K562 (cell line): ENCODE measurements around the gene ABCA13. TPM values are rescaled to one million over a fixed set of nuclear protein-coding genes. Genes with fewer than 3 reads are reported as not detected.

Experiments used
- ATAC-seq: fragments of 200-7000 bp; cut with Tn5 transposase; 3 replicates; pipeline ENCODE4 v1.9.1; 2020; ENCODE audit warnings: moderate library complexity
- BruUV-seq: library from RNA; stranded (reverse); fragments of 400-500 nt; replicated peaks from 2 replicates; lab custom pipeline; 2021; lab: Mats Ljungman, UMichigan
- CTCF ChIA-PET: fragments of 300-600 bp; formaldehyde crosslinking; extraction: SDS; loops from one replicate; lab custom pipeline; 2021; ENCODE audit warnings: low intra/inter-chr PET ratio; lab: Yijun Ruan, JAX
- POLR2A ChIA-PET: fragments of 300-600, 350-650 bp; sonication (Branson Sonifier 250); formaldehyde crosslinking; extraction: SDS; loops from one replicate; lab custom pipeline; 2021; ENCODE audit warnings: antibody characterized with exemption, inconsistent platforms; lab: Yijun Ruan, JAX
- DNase-seq, 4 experiments: peaks; one replicate each; pipeline versions ENCODE4 v3.0.0 to v3.0.0-alpha.2; 2011 to 2018; ENCODE audit warnings: low spot score in 3 of 4, mixed read lengths in 3 of 4; ENCODE audit errors: extremely low read depth in 1 of 4
- FAIRE-seq: peaks from 2 replicates; lab custom pipeline; 2011; peaks lifted over from hg19 to GRCh38; lab: Jason Lieb, UNC
- H2AFZ ChIP-seq: 2 replicates; pipeline ENCODE4 v1.6.0; 2011; ENCODE audit warnings: low read depth, low read length, control low read depth, inconsistent platforms
- H3K27ac ChIP-seq: fragments of 200-600 bp; 3 replicates; pipeline ENCODE4 v1.8.0; 2011; ENCODE audit warnings: low read depth, mild to moderate bottlenecking, control low read depth, inconsistent platforms, low read length, moderate library complexity, mixed read lengths; ENCODE audit errors: extremely low read depth
- H3K27me3 ChIP-seq, 2 experiments: fragments of 300-600 bp in 1 of 2; 2 replicates in 1 of 2; 3 replicates in 1 of 2; pipeline versions ENCODE4 v1.6.0 to v1.8.0; 2011; ENCODE audit warnings: inconsistent platforms in 2 of 2, low read length in 2 of 2, mild to moderate bottlenecking in 1 of 2, mixed read lengths in 1 of 2, moderate library complexity in 1 of 2; ENCODE audit not compliant: control insufficient read depth in 2 of 2, insufficient read depth in 2 of 2
- H3K36me3 ChIP-seq: fragments of 300-600 bp; 3 replicates; pipeline ENCODE4 v1.8.0; 2011; ENCODE audit warnings: mild to moderate bottlenecking, low read length, inconsistent platforms; ENCODE audit not compliant: control insufficient read depth, insufficient read depth
- H3K4me1 ChIP-seq, 2 experiments: fragments of 200-600 bp in 1 of 2; replicated peaks in 1 of 2; 2 replicates in 1 of 2; 3 replicates in 1 of 2; pipeline versions ENCODE4 v1.5.1 to v1.8.0; 2011; ENCODE audit warnings: inconsistent platforms in 2 of 2, low read length in 2 of 2, mild to moderate bottlenecking in 1 of 2, mixed read lengths in 1 of 2, moderate library complexity in 1 of 2; ENCODE audit not compliant: control insufficient read depth in 2 of 2, insufficient read depth in 2 of 2
- H3K4me2 ChIP-seq: 2 replicates; pipeline ENCODE4 v1.6.1; 2011; ENCODE audit warnings: low read length, control low read depth, inconsistent platforms, mixed read lengths; ENCODE audit not compliant: insufficient read depth
- H3K4me3 ChIP-seq: fragments of 200-600 bp; sonication (generic), shearing (Covaris generic); 2 replicates; pipeline ENCODE4 v1.5.1; 2016; ENCODE audit warnings: control low read depth, inconsistent platforms
- H3K79me2 ChIP-seq: fragments of 200-600 bp; 3 replicates; pipeline ENCODE4 v1.8.0; 2011; ENCODE audit warnings: low read length, inconsistent platforms; ENCODE audit not compliant: control insufficient read depth, insufficient read depth
- H3K9ac ChIP-seq, 2 experiments: 2 replicates each; pipeline versions ENCODE4 v1.6.0 to v1.6.1; 2011; ENCODE audit warnings: low read depth in 2 of 2, low read length in 2 of 2, control low read depth in 1 of 2, inconsistent platforms in 1 of 2, mild to moderate bottlenecking in 1 of 2, mixed read lengths in 1 of 2; ENCODE audit not compliant: insufficient read depth in 1 of 2
- H3K9me1 ChIP-seq: one replicate; pipeline ENCODE4 v1.6.0; 2011; ENCODE audit warnings: inconsistent platforms, mild to moderate bottlenecking, low read length, moderate library complexity; ENCODE audit not compliant: control insufficient read depth, insufficient read depth
- H3K9me3 ChIP-seq: replicated peaks from 2 replicates; pipeline ENCODE4 v1.5.1; 2011; ENCODE audit warnings: low read depth, low read length, inconsistent platforms; ENCODE audit not compliant: control insufficient read depth, insufficient read depth
- H4K20me1 ChIP-seq: replicated peaks from 2 replicates; pipeline ENCODE4 v1.6.1; 2011; ENCODE audit warnings: low read length, inconsistent platforms, mixed read lengths; ENCODE audit not compliant: control insufficient read depth, insufficient read depth
- CBFB ChIP-seq: sonication (generic); formaldehyde crosslinking; IDR thresholded peaks from 2 replicates; pipeline ENCODE4 v1.4.0; 2020; ENCODE audit warnings: mild to moderate bottlenecking, missing genetic modification reagents
- CC2D1A ChIP-seq: fragments of 450-650 bp; IDR thresholded peaks from 2 replicates; pipeline ENCODE4 v1.6.1; 2017; ENCODE audit warnings: mild to moderate bottlenecking
- JUND ChIP-seq, 2 experiments: IDR thresholded peaks; 2 replicates in 1 of 2; 3 replicates in 1 of 2; pipeline ENCODE4 v1.6.1; 2011; ENCODE audit warnings: borderline replicate concordance in 2 of 2, low read depth in 2 of 2, low read length in 2 of 2, improper control_type of control experiment in 1 of 2, missing biosample characterization in 1 of 2, missing genetic modification characterization in 1 of 2, missing genetic modification reagents in 1 of 2
- TCF7L2 ChIP-seq: fragments of 150-350 bp; IDR thresholded peaks from 2 replicates; pipeline ENCODE4 v1.6.1; 2016; ENCODE audit warnings: low read depth, mild to moderate bottlenecking, low read length, moderate library complexity
- ZC3H4 ChIP-seq: sonication (generic); formaldehyde crosslinking; IDR thresholded peaks from 2 replicates; pipeline ENCODE4 v1.9.0; 2021; ENCODE audit warnings: missing genetic modification reagents, borderline replicate concordance
- ZNF263 ChIP-seq: sonication (generic); formaldehyde crosslinking; IDR thresholded peaks from 2 replicates; pipeline ENCODE4 v1.8.0; 2022; ENCODE audit warnings: mild to moderate bottlenecking, missing genetic modification reagents, borderline replicate concordance
- ZNF79 ChIP-seq: fragments of 250-450 bp; sonication (Bioruptor Pico); IDR thresholded peaks from 2 replicates; pipeline ENCODE4 v1.4.0; 2020; ENCODE audit warnings: low read depth, mild to moderate bottlenecking, moderate library complexity
- WGBS: fragments of 100-300 bp; shearing (Covaris generic); methylation state at CpG from one replicate; pipeline ENCODE4 v1.1.6; 2016; ENCODE audit warnings: low coverage, mixed read lengths; ENCODE audit not compliant: insufficient coverage; ENCODE audit errors: missing lambda C conversion rate; 5-methylcytosine and 5-hydroxymethylcytosine counted together
- in situ Hi-C: fragments of 300-500 bp; cut with MboI; formaldehyde crosslinking; loops from 4 replicates; pipeline ENCODE4 v1.15.0; 2018; ENCODE audit warnings: inconsistent platforms, mixed read lengths
- intact Hi-C: fragments of 100-400 bp; cut with micrococcal nuclease; formaldehyde crosslinking; loops from 2 replicates; pipeline ENCODE4 v1.14.2; 2022
- polyA plus RNA-seq, 8 experiments: library from polyadenylated mRNA; depleted of rRNA in 4 of 8; stranded (reverse) in 5 of 8; unstranded in 3 of 8; fragments of >200 nt; fragmentation: Nextera tagmentation in 2 of 8; fragmentation: Illumina TruSeq in 1 of 8; extraction: Ambion mirVana in 2 of 8; extraction: Trizol in 1 of 8; gene quantifications; 2 replicates each; pipeline versions ENCODE4 v1.2.1 to v1.2.3, GENCODE V29; 2011 to 2014; ENCODE audit warnings: inconsistent platforms in 1 of 8, missing spikeins in 1 of 8
- total RNA-seq, 7 experiments: library from RNA; depleted of rRNA in 6 of 7; stranded (reverse); fragments of >200 nt in 6 of 7; fragmentation: Illumina TruSeq in 2 of 7; extraction: Trizol in 2 of 7; gene quantifications; 2 replicates each; pipeline versions ENCODE4 v1.2.1 to v1.2.3, GENCODE V29; 2011 to 2021; ENCODE audit warnings: low replicate concordance in 1 of 7

The ABCA13 gene
- total and polyA plus RNA-seq, 9 of the 15 experiments (the other 6 are each of a cell fraction or from before 2014, with no cell fraction given): 0.14 to 1.5 (median 0.38) TPM

DNA sequence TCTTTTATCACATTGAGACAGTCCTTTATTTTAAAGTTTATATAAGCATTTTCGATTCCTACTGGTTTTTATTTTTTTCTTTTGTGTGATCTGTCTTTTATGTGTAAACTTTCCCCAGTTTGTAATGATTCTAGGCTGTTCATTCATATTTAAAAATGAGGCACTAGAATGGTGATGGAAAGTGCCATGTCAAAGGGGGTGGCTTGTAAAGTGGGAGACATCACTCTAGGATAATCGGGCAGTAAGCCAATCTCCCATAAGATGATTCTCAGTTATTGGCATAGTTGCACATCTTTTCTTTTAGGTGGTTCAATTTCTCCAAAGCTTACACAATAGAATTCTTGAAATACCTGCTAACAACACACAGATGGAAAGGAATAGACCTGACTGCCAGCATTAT, 90.4 kb downstream of the ABCA13 start:
- POLR2A ChIA-PET: no interaction called here
- no peaks in the 10 kb centered on the region for H4K20me1 ChIP-seq
- CTCF ChIA-PET: no interaction called here
- H3K79me2 ChIP-seq: no peaks in the 10 kb centered on the region
- H2AFZ ChIP-seq: no peak overlapping the region
- no peaks in the 10 kb centered on the region for H3K9me1 ChIP-seq
- FAIRE-seq (no peak), DNase-seq (no peak), ATAC-seq (no peak)
- no peak for TF ChIP-seq ZC3H4 (CRISPR knock-in tag)
- TF ChIP-seq CBFB (CRISPR knock-in tag): no peak
- TF ChIP-seq CC2D1A: no peak
- no peak for TF ChIP-seq ZNF79 (CRISPR knock-in tag)
- TF ChIP-seq TCF7L2: no peak
- no peaks in the 10 kb centered on the region for H3K27me3 ChIP-seq
- 0% methylated on average over 2 of the region's 2 CpGs for WGBS
- H3K9ac ChIP-seq: no peak overlapping the region
- no TSS peak for BruUV-seq
- no peak overlapping the region for H3K27ac ChIP-seq
- no peaks in the 10 kb centered on the region for H3K9me3 ChIP-seq
- no peak overlapping the region for H3K4me2 ChIP-seq
- H3K4me3 ChIP-seq: no peak overlapping the region
- no peaks in the 10 kb centered on the region for H3K36me3 ChIP-seq
- intact Hi-C loops (no loop called here), in situ Hi-C loops (no loop called here)
- no peaks in the 10 kb centered on the region for H3K4me1 ChIP-seq

GRCh38 chr7:48262606-48263310, 91.5 kb downstream of the ABCA13 start:
- 0% methylated on average over 1 of the region's 1 CpG for WGBS
- H3K4me2 ChIP-seq: no peak overlapping the region
- ATAC-seq: no peak

More at GRCh38 chr7:48262606-48263310, 91.5 kb downstream of the ABCA13 start:
- POLR2A ChIA-PET: interaction anchor here (0.7 kb wide), 1 partner anchor 336 kb away, joined by 3 read pairs; no protein-coding TSS in a partner anchor
- FAIRE-seq (no peak), DNase-seq (no peak)
- no TSS peak for BruUV-seq
- no peaks in the 10 kb centered on the region for H3K27me3 ChIP-seq
- H3K9me1 ChIP-seq: no peaks in the 10 kb centered on the region
- no peak overlapping the region for H3K9ac ChIP-seq
- H3K4me3 ChIP-seq: no peak overlapping the region
- H2AFZ ChIP-seq: no peak overlapping the region
- CTCF ChIA-PET: no interaction called here
- H3K4me1 ChIP-seq: no peaks in the 10 kb centered on the region
- no peaks in the 10 kb centered on the region for H3K9me3 ChIP-seq
- no peaks in the 10 kb centered on the region for H3K36me3 ChIP-seq
- no peak overlapping the region for H3K27ac ChIP-seq
- TF ChIP-seq JUND (IDR thresholded peaks at IDR 0.05; ENCODE audit: borderline replicate concordance, low read depth, low read length) (no peak), JUND (tag; IDR thresholded peaks at IDR 0.05; ENCODE audit: borderline replicate concordance, low read depth, low read length) (no peak), ZNF263 (CRISPR knock-in tag) (no peak)
- no peaks in the 10 kb centered on the region for H4K20me1 ChIP-seq
- intact Hi-C loops: no loop called here
- in situ Hi-C loops: no loop called here
- H3K79me2 ChIP-seq: no peaks in the 10 kb centered on the region
